Measurements from ENCODE around the gene SUCLG1. TPM values are rescaled to one million over a fixed set of nuclear protein-coding genes. Genes with fewer than 3 reads are reported as not detected.

The SUCLG1 gene
- total and polyA plus RNA-seq, 2 of the 4 experiments (the other 2 are of a cell fraction): 50.5 to 52.7 TPM

DNA sequence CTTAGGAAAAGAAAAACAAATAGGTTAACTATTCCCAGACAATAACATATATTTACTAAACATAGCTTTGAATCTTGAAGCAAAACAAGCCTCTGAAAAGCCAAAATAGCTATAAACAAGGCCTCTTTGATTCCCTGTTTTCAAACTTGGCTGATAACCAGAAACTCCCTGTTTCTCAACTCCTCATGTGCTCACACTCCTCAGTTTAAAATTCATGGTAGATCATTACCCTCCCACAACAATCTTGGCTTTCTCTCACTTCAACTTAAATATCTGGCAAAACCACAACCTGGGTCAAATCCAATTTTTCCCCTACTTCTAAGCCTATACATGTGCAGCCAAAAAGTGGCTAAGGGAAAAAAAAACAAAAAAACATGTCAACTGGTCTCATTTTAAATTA lies 15.6 kb downstream of the SUCLG1 start:
- Histone ChIP-seq H4K8ac (ENCODE audit: low read depth in 2 of 2, low read length in 2 of 2) (no peak overlapping the region), H3K36me3 (ENCODE audit: control insufficient read depth, insufficient read depth, low read length) (peaks cover 19% of the 10 kb centered on the region), H3K4me2 (ENCODE audit: low read depth, low read length) (no peak overlapping the region), H3K4me3 (ENCODE audit: insufficient read depth, low read depth, low read length) (no peak overlapping the region), H3K18ac (ENCODE audit: low read depth, low read length) (no peak overlapping the region), H3K4ac (ENCODE audit: low read depth, low read length) (no peak overlapping the region), H4K20me1 (ENCODE audit: insufficient read depth, low read length) (peaks cover 8% of the 10 kb centered on the region; the same call in 1 of the 2 replicates), H2AK9ac (replicated peaks; ENCODE audit: low read depth, low read length, poor library complexity) (no peak overlapping the region), H3K27ac (ENCODE audit: insufficient read depth, low read length) (no peak overlapping the region), H2BK15ac (ENCODE audit: low read depth, low read length) (no peak overlapping the region), H3K14ac (replicated peaks; ENCODE audit: low read depth, low read length) (no peak overlapping the region), H2BK5ac (ENCODE audit: low read depth, low read length, poor library complexity, severe bottlenecking) (no peak overlapping the region), H4K5ac (ENCODE audit: low read depth, low read length) (no peak overlapping the region), H3K56ac (ENCODE audit: extremely low read depth, insufficient read depth, low read length) (no peak overlapping the region), H4K91ac (ENCODE audit: insufficient read depth, low read depth, low read length) (no peak overlapping the region), H2BK120ac (ENCODE audit: low read depth, low read length) (no peak overlapping the region), H3K4me1 (ENCODE audit: control insufficient read depth, insufficient read depth, low read length) (0 out of 2 replicates have a peak, but pooled peaks cover 3% of the 10 kb centered on the region), H3K9me1 (ENCODE audit: insufficient read depth, low read length) (peaks cover 10% of the 10 kb centered on the region), H3K23ac (ENCODE audit: low read depth, low read length) (no peak overlapping the region), H2AFZ (replicated peaks; ENCODE audit: low read length, poor library complexity) (no peak overlapping the region), H2AK5ac (ENCODE audit: low read depth, low read length) (no peak overlapping the region), H3K79me1 (ENCODE audit: low read depth in 1 of 2, low read length in 2 of 2) (peaks cover 17 to 21% of the 10 kb centered on the region in 2 experiments), H3K9me3 (ENCODE audit: control insufficient read depth, insufficient read depth, low read length) (no peaks in the 10 kb centered on the region), H3K9ac (ENCODE audit: low read depth, low read length) (no peak overlapping the region), H3K27me3 (ENCODE audit: control insufficient read depth, insufficient read depth, low read length) (no peaks in the 10 kb centered on the region), H2BK20ac (ENCODE audit: low read depth, low read length) (no peak overlapping the region)
- in situ Hi-C loops (cut with MboI; ENCODE audit: low sequenced_read_pairs) (no loop called here), intact Hi-C loops (cut with micrococcal nuclease) (no loop called here), dilution Hi-C loops (cut with HindIII; ENCODE audit: low sequenced_read_pairs, unreplicated experiment) (no loop called here)
- CTCF ChIA-PET: no interaction called here
- ATAC-seq (ENCODE audit: low read depth) (no peak), DNase-seq (no peak)
- BruUV-seq (replicated peaks): no TSS peak
- TF ChIP-seq SMC3 (IDR thresholded peaks at IDR 0.05; ENCODE audit: low read depth, low read length) (no peak), CHD1 (IDR thresholded peaks at IDR 0.05; ENCODE audit: low read depth, low read length) (no peak), RFX5 (IDR thresholded peaks at IDR 0.05; ENCODE audit: low read depth, low read length) (no peak), MXI1 (IDR thresholded peaks at IDR 0.05; ENCODE audit: borderline replicate concordance, low read depth, low read length) (no peak), FOS (IDR thresholded peaks at IDR 0.05; ENCODE audit: low read depth, low read length) (no peak)
- TF ChIP-seq, protein P1, sequence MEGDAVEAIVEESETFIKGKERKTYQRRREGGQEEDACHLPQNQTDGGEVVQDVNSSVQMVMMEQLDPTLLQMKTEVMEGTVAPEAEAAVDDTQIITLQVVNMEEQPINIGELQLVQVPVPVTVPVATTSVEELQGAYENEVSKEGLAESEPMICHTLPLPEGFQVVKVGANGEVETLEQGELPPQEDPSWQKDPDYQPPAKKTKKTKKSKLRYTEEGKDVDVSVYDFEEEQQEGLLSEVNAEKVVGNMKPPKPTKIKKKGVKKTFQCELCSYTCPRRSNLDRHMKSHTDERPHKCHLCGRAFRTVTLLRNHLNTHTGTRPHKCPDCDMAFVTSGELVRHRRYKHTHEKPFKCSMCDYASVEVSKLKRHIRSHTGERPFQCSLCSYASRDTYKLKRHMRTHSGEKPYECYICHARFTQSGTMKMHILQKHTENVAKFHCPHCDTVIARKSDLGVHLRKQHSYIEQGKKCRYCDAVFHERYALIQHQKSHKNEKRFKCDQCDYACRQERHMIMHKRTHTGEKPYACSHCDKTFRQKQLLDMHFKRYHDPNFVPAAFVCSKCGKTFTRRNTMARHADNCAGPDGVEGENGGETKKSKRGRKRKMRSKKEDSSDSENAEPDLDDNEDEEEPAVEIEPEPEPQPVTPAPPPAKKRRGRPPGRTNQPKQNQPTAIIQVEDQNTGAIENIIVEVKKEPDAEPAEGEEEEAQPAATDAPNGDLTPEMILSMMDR (conservative IDR thresholded peaks at IDR 0.05; ENCODE audit: low read depth, low read length): no peak
- POLR2A ChIA-PET (ENCODE audit: unreplicated experiment): no interaction called here

All from IMR-90 (cell line).